Glomerular endothelial cell (primary cell): Measurements from ENCODE around the gene TRERF1. TPM values are rescaled to one million over a fixed set of nuclear protein-coding genes. Genes with fewer than 3 reads are reported as not detected.
"Not testable (repeated sequence)": the region's sequence is repeated elsewhere in the genome, so short reads cannot be mapped to it uniquely, and the experiment has no call there.

Experiments
- DNase-seq: peaks from one replicate; pipeline ENCODE4 v3.0.0-alpha.2; 2011; ENCODE audit warnings: low read depth, low spot score; ENCODE audit errors: extremely low read depth
- total RNA-seq: library from RNA; depleted of rRNA; stranded (reverse); fragments of >200 nt; gene quantifications from 2 replicates; pipeline ENCODE4 v1.2.3, GENCODE V29; 2015

Gene TRERF1
- total RNA-seq, 1 donor from 2014 or later: 2.5 TPM

DNA sequence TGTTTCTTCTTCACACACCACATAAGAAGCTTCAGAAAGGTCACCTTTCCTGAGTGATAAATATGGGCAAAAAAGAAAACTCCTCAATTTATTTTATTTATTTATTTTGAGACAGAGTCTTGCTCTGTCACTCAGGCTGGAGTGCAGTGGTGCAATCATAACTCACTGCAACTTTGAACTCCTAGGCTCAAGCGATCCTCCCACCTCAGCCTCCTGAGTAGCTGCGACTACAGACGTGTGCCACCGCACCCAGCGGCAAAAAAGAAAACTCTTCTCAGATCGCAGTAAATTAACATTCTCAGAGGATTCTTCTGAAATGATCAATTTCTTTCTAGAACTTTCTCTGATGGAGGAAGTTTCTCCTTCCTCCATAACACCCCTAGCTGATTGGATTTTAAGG lies 111.2 kb downstream of the TRERF1 start:
- DNase-seq: no peak

DNA sequence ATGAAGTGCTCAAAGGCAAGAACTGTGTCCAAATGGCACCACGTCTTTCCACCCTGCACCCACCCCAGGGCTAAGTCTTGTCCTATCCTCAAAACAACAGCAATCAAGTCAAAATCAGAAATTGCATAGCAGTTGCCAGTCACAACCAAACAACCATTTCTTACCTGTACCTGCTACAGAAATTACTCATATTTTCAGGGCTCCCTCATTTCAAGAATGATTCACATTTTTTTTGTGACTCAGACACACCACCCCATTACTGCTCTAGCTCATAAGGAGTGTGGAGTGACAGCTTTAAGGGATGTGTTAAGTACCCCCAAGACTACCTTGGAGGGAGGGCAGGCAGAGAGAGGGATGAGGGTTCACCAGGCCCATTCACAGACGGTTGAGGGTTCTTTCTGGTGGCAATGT lies 111.7 kb downstream of the TRERF1 start:
- DNase-seq: no peak

DNA sequence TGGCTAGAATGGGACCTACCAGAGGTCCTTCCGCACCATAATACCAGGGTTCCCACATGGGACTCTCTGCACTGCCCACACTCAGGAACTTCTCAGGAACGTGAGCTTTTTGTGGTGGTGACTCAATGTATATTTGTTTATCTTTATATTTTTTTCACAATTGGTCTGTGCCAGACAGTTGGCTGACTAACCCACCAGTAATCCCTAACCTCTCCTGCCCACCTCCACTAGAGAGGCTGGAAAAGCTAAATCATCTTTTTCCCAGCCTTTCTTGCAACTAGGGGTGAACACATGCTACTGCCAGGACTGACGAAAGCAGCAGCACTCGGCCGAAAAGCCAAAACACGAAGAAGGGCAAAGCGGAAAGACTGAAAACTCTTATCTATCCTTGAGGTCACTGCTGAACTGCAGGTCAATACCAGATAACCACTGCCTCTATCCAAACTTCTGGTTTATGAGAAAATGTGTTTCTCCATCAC lies 112.9 kb downstream of the TRERF1 start:
- peak; percentile 64 for DNase-seq

GRCh38 chr6:42337985-42338743 lies 113.6 kb downstream of the TRERF1 start:
- DNase-seq: no peak

- DNase-seq: no peak
These were observed 115.3 kb downstream of the TRERF1 start for GRCh38 chr6:42336431-42336830.

GRCh38 chr6:42335896-42336295 lies 115.8 kb downstream of the TRERF1 start:
- no peak for DNase-seq

GRCh38 chr6:42334870-42335269 lies 116.9 kb downstream of the TRERF1 start:
- no peak for DNase-seq

GRCh38 chr6:42333612-42334011 lies 118.1 kb downstream of the TRERF1 start:
- DNase-seq: no peak

GRCh38 chr6:42332916-42333315 lies 118.8 kb downstream of the TRERF1 start:
- DNase-seq: no peak

- DNase-seq: no peak
These were observed 120.7 kb downstream of the TRERF1 start for GRCh38 chr6:42331019-42331418.

DNA sequence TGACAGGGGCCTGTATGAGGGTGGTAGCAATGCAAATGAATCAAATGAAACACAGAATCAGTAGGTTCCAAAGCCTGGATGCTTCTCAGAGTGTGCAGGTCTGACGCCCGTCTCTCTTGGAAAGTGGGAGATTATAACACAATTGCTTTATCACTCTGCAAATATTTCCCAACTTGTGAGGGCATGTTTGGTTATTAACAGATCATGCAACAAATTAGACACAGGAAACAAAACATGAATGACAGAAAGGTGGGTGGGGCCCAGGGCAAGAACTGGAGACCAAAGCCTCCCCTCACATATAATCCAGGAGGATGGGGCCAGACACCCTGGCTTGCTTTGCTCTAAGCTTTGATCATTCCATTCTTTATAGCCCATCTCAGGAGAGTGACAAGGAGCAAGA lies 125.5 kb downstream of the TRERF1 start:
- no peak for DNase-seq

GRCh38 chr6:42324656-42325324 lies 126.9 kb downstream of the TRERF1 start:
- DNase-seq: not testable (repeated sequence)

GRCh38 chr6:42322676-42323075 lies 129.1 kb downstream of the TRERF1 start:
- DNase-seq: no peak

- DNase-seq: no peak
These were observed 129.8 kb downstream of the TRERF1 start for GRCh38 chr6:42321976-42322375.

- no peak for DNase-seq
These were observed 131.0 kb downstream of the TRERF1 start for GRCh38 chr6:42320762-42321161.

DNA sequence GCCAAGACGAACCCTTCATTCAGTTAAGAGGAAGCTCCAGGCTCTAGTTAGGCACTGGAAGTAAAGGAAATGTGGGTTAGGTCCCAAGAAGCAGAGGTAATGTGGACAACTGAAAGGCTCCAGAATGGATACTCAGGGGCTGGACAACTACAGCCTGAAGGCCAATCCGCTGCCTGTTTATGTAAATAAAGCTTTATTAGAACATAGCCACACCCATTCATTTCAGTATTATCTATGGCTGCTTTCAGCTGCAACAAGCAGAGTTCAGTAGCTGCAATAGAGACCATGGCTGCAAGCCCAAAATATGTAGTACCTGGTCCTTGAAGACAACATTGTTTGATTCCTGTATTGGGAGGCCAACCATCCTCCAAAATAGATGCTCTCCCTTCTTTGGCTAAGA lies 133.2 kb downstream of the TRERF1 start:
- DNase-seq: no peak

- no peak for DNase-seq
These were observed 134.7 kb downstream of the TRERF1 start for GRCh38 chr6:42316981-42317380.

DNA sequence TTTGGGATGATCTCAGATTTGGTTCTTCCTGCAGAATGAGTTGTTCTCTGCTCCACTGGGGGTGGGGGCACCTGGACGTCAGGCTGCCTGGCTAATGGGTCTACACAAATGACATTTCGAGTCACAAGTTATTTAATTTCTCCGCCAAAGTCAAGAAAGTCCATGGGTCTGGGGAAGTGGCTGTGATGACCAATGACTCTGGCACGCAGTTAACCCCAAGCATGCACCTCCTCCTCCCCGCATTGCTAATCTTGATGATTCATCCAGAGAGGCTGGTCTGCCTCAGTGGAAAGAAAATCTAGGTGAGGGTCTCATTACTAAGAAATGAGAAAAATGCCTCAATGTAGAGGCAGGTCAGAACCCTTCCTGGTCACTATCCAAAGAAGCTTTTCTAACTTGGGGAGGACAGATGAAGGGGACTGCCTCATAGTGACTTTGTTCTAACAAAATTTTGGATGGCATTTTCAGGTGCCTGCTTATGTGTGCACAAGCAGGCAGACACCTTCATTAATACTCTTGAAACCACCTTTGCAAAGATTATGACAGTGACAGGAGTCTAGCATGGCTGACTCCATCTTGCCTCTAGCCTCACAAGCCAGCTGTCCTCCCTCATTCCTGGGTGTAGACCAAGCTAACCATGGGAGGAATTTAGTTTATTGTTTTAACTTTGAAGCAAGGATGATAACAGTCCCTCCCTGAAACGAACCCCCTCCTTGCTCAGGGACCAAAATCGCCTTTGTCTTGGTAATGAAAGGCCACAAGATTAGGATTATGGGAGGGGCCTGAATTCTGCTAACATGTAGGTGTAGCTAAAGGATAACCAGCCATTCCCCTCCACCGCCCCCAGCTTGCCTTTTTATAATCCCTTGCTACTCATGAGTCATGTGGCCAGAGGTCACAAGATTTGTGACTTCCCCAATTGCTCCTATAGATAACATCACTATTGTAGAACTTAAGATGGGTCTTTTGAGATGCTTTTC lies 135.4 kb downstream of the TRERF1 start:
- DNase-seq: peak; percentile 56

- no peak for DNase-seq
These were observed 136.3 kb downstream of the TRERF1 start for GRCh38 chr6:42315259-42315990.

DNA sequence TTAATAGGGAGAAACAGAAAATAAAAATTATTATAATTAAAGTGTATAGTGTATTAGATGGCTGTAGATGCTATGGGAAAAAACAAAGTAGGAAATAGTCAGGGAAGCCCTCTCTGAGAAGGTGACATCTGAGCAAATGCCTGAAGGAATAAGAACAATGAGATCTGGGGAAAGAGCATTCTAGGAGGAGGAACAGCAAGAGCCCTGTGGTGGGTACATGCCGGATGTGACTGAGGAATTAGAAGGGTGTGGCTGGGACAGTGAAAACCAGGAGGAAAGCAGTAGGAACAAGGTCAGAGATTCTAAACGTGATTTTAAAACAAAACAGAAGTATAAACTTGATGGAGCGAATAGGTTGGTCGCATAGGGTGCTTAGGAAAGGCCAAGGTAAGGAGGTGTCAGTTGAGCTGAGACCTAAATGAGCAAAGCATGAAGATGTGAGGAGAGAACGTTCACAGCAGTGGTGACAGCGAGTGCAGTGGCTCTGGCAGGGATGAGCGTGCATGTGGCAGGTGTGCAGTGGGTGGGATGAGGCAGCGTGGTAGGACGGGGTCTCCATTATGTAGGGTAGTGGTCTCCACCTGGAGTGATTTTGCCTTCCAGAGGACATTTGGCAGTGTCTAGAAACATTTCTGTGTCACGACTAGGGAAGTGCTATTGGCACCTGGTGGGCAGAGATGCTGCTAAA lies 137.0 kb downstream of the TRERF1 start:
- no peak for DNase-seq
